MCF 10A (cell line): ENCODE results near the gene IRF9. TPM values are rescaled to one million over a fixed set of nuclear protein-coding genes. Genes with fewer than 3 reads are reported as not detected.
A peak's percentile ranks its signal among the peaks of the same experiment; 100 is the strongest.

Experiments used
- BruUV-seq: library from RNA; stranded (reverse); fragments of 400-500 nt; replicated peaks from 2 replicates; lab custom pipeline; 2021; lab: Mats Ljungman, UMichigan
- CTCF ChIA-PET: fragments of 300-600 bp; sonication (Branson Sonifier 250); formaldehyde crosslinking; extraction: SDS; loops from one replicate; lab custom pipeline; 2021; ENCODE audit warnings: antibody characterized with exemption, inconsistent platforms; lab: Yijun Ruan, JAX
- POLR2A ChIA-PET: fragments of 300-600, 350-650 bp; sonication (Branson Sonifier 250); formaldehyde crosslinking; extraction: SDS; loops from one replicate; lab custom pipeline; 2020; ENCODE audit warnings: antibody characterized with exemption, inconsistent platforms; lab: Yijun Ruan, JAX
- DNase-seq: peaks from one replicate; pipeline ENCODE4 v3.0.0-alpha.2; 2018; ENCODE audit not compliant: unreplicated experiment
- H3K27ac Mint-ChIP-seq: one replicate; pipeline ENCODE4 v1.8.0; 2022; ENCODE audit warnings: mild to moderate bottlenecking, low read depth, mixed read lengths; ENCODE audit not compliant: unreplicated experiment
- H3K27me3 Mint-ChIP-seq: one replicate; pipeline ENCODE4 v1.8.0; 2022; ENCODE audit warnings: mixed read lengths; ENCODE audit not compliant: insufficient read depth, unreplicated experiment
- H3K36me3 Mint-ChIP-seq: one replicate; pipeline ENCODE4 v1.8.0; 2022; ENCODE audit warnings: mild to moderate bottlenecking, moderate library complexity, mixed read lengths; ENCODE audit not compliant: insufficient read depth, unreplicated experiment
- H3K4me1 Mint-ChIP-seq: one replicate; pipeline ENCODE4 v1.8.0; 2022; ENCODE audit warnings: mixed read lengths; ENCODE audit not compliant: insufficient read depth, unreplicated experiment
- H3K4me3 Mint-ChIP-seq: one replicate; pipeline ENCODE4 v1.8.0; 2022; ENCODE audit warnings: mild to moderate bottlenecking, moderate library complexity, mixed read lengths; ENCODE audit not compliant: unreplicated experiment
- H3K9me3 Mint-ChIP-seq: one replicate; pipeline ENCODE4 v1.8.0; 2022; ENCODE audit warnings: mixed read lengths; ENCODE audit not compliant: unreplicated experiment
- intact Hi-C: fragments of 100-400 bp; cut with micrococcal nuclease; formaldehyde crosslinking; loops from 2 replicates; pipeline ENCODE4 v1.14.1; 2022
- total RNA-seq: library from RNA; stranded (reverse); gene quantifications from 2 replicates; pipeline ENCODE4 v1.2.3, GENCODE V29; 2022
- TF ChIP-seq, protein P1 (sequence below): fragments of 200-600 bp; IDR thresholded peaks from one replicate; pipeline ENCODE4 v1.8.0; 2022; ENCODE audit warnings: antibody characterized with exemption, mild to moderate bottlenecking; ENCODE audit not compliant: unreplicated experiment

Gene IRF9
- total RNA-seq, 1 experiment from 2014 or later = 13.6 TPM

DNA sequence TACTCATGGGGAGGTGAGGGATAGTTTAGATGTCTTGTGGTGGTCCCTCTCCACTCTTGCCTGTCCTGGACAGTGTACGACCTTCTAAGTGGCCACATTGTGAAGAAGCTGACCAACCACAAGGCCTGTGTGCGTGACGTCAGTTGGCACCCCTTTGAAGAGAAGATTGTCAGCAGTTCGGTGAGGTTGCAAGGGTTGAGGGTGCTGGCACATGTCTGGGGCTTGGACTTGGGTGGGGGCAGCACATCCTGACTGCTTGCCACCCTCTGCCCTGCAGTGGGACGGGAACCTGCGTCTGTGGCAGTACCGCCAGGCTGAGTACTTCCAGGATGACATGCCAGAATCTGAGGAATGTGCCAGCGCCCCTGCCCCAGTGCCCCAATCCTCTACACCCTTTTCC, 38.2 kb upstream of the IRF9 start:
- TF ChIP-seq, protein P1, sequence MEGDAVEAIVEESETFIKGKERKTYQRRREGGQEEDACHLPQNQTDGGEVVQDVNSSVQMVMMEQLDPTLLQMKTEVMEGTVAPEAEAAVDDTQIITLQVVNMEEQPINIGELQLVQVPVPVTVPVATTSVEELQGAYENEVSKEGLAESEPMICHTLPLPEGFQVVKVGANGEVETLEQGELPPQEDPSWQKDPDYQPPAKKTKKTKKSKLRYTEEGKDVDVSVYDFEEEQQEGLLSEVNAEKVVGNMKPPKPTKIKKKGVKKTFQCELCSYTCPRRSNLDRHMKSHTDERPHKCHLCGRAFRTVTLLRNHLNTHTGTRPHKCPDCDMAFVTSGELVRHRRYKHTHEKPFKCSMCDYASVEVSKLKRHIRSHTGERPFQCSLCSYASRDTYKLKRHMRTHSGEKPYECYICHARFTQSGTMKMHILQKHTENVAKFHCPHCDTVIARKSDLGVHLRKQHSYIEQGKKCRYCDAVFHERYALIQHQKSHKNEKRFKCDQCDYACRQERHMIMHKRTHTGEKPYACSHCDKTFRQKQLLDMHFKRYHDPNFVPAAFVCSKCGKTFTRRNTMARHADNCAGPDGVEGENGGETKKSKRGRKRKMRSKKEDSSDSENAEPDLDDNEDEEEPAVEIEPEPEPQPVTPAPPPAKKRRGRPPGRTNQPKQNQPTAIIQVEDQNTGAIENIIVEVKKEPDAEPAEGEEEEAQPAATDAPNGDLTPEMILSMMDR = no peak
- intact Hi-C loops = no loop called here
- CTCF ChIA-PET = interaction anchor here (0.5 kb wide), 1 partner anchor 744 kb away, joined by 4 read pairs; no protein-coding TSS in a partner anchor

DNA sequence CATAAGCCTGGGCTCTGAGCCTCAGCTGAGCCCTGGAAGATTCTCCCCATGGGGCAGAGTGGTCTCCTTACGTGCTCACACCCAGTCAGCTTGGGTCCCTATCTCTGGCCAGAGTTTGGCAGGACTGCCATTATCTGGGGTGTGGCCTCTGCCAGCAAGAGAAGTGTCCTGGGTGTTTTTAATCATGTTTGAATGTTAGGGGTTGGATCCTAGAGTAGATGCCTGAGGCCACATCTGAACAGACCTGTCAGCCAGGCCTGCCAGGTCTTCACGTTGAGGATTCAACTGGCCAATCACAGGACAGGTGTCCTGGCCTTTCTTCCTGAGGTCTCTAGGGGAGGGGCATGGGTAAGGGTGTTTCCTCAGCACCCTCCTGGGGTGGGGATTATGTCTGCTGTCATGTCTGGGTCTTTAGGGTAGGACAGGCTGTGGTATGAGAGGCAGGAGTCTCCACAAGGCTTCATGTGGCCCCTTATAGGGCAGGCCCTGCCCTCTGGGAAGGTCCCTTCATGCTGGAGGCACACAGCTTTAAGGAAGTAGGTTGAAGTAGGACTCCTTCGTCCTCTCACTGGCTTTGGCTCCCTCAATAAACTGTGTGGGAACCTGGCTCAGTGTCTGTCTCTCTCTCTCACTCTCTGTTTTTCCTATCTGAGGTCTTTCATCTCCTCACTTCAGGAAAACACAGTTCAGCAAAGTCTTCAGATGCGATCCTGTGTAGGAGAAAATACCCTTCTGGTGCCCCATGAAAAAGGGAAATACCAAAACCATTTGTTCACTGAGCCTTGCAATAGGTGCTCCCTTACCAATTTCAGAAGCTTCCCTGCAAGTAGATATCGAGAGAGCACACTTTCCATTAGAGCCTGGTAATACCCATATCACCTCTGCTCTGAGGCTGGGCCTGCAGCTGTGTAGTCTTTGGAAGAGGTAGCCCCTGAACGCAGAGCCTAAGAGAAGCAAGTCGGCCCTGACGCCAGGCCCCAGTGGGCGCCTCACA, 37.3 kb upstream of the IRF9 start:
- TSS peak; percentile 39 for BruUV-seq
- ChIA-PET POLR2A (interaction anchor here (1.6 to 5.4 kb wide), 3 partner anchors 8 to 18 kb away, joined by 8 to 40 read pairs (median 19); partner anchors contain the start of genes DCAF11, EMC9, NRL and PSME1), CTCF (interaction anchor here (0.5 to 1.2 kb wide), 3 partner anchors 9 to 745 kb away, joined by 3 to 6 read pairs (median 4); partner anchors contain the start of genes DCAF11 and NRL)
- no peaks in the 10 kb centered on the region for H3K4me1 Mint-ChIP-seq
- intact Hi-C loops = no loop called here
- TF ChIP-seq, protein P1 = no peak
- H3K4me3 Mint-ChIP-seq = no peak overlapping the region
- DNase-seq = no peak
- no peaks in the 10 kb centered on the region for H3K27me3 Mint-ChIP-seq
- no peak overlapping the region for H3K27ac Mint-ChIP-seq
- no peaks in the 10 kb centered on the region for H3K9me3 Mint-ChIP-seq
- peaks cover 41% of the 10 kb centered on the region for H3K36me3 Mint-ChIP-seq

More for the DNA sequence above, 38.2 kb upstream of the IRF9 start:
- POLR2A ChIA-PET = interaction anchor here (1.6 to 4.7 kb wide), 2 partner anchors 13 to 18 kb away, joined by 8 to 19 read pairs; partner anchors contain the start of genes EMC9 and PSME1
- no peaks in the 10 kb centered on the region for H3K4me1 Mint-ChIP-seq
- no TSS peak for BruUV-seq
- no peaks in the 10 kb centered on the region for H3K9me3 Mint-ChIP-seq
- H3K27ac Mint-ChIP-seq = no peak overlapping the region
- H3K4me3 Mint-ChIP-seq = no peak overlapping the region
- no peak for DNase-seq
- H3K27me3 Mint-ChIP-seq = no peaks in the 10 kb centered on the region
- peaks cover 49% of the 10 kb centered on the region for H3K36me3 Mint-ChIP-seq

DNA sequence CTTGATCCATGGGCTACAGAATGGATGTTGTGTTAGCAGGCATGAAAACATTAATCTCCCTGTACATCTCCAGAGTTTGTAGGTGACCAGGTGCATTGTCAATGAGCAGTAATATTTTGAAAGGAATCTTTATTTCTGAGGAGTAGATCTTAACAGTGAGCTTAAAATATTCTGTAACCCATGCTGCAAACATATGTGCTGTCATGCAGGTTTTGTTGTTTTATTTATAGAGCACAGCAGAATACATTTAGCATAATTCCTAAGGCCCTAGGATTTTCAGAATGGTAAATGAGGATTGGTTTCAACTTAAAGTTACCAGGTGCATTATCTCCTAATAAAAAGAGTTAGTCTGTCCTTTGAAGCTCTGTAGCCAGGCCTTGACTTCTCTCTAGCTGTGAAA, 34.1 kb upstream of the IRF9 start:
- TF ChIP-seq, protein P1 = no peak
- no peaks in the 10 kb centered on the region for H3K27me3 Mint-ChIP-seq
- no peak overlapping the region for H3K4me3 Mint-ChIP-seq
- peaks cover 4% of the 10 kb centered on the region for H3K4me1 Mint-ChIP-seq
- ChIA-PET POLR2A (interaction anchor here (4.7 to 5.4 kb wide), 2 partner anchors 9 to 11 kb away, joined by 19 to 40 read pairs; partner anchors contain the start of genes DCAF11, NRL and PSME1), CTCF (interaction anchor here (0.9 to 1.2 kb wide), 2 partner anchors 27 to 181 kb away, joined by 3 read pairs; partner anchors contain the start of gene CIDEB)
- no peaks in the 10 kb centered on the region for H3K9me3 Mint-ChIP-seq
- peaks cover 10% of the 10 kb centered on the region for H3K36me3 Mint-ChIP-seq
- no TSS peak for BruUV-seq
- intact Hi-C loops = no loop called here
- DNase-seq = no peak
- no peak overlapping the region for H3K27ac Mint-ChIP-seq

DNA sequence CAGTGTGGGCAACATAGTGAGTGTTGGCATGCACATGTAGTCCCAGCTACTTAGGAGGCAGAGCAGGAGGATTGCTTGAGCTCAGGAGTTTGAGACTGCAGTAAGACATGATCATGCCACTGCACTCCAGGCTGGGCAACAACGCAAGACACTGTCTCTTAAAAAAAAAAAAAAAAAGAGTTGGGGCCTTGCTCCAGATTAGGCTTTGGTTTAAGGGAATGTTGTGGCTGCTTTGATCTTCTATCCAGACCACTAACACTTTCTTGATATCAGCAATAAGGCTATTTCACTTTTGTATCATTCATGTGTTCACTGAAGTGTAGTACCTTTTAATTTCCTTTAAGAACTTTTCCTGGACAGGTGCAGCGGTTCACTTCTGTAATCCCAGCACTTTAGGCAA, 33.4 kb upstream of the IRF9 start:
- no TSS peak for BruUV-seq
- Mint-ChIP-seq H3K4me3 (no peak overlapping the region), H3K9me3 (no peaks in the 10 kb centered on the region), H3K27me3 (no peaks in the 10 kb centered on the region), H3K4me1 (peaks cover 11% of the 10 kb centered on the region), H3K36me3 (peaks cover 5% of the 10 kb centered on the region), H3K27ac (no peak overlapping the region)
- intact Hi-C loops = no loop called here
- ChIA-PET POLR2A (interaction anchor here (0.7 to 5.4 kb wide), 3 partner anchors 8 to 88 kb away, joined by 3 to 40 read pairs (median 19); partner anchors contain the start of genes DCAF11, MDP1, NRL and PSME1), CTCF (interaction anchor here (0.7 to 1.2 kb wide), 2 partner anchors 17 to 181 kb away, joined by 3 read pairs; partner anchors contain the start of gene CIDEB)
- TF ChIP-seq, protein P1 = no peak
- no peak for DNase-seq
